Hematopoietic multipotent progenitor cell treated with erythropoietin and hydrocortisone succinate and interleukin-3 and kit ligand, for 17 days (in vitro differentiated cells): ENCODE data around the gene MYH14.
A peak's percentile ranks its signal among the peaks of the same experiment; 100 is the strongest.
"Not testable (repeated sequence)": the region's sequence is repeated elsewhere in the genome, so short reads cannot be mapped to it uniquely, and the experiment has no call there.

Experiments
- DNase-seq: peaks from one replicate; pipeline ENCODE4 v3.0.0-alpha.2; 2015; ENCODE audit warnings: low spot score

Gene MYH14

GRCh38 chr19:50333737-50334617 is 130.6 kb downstream of the MYH14 start:
- peak; percentile 71 for DNase-seq

DNA sequence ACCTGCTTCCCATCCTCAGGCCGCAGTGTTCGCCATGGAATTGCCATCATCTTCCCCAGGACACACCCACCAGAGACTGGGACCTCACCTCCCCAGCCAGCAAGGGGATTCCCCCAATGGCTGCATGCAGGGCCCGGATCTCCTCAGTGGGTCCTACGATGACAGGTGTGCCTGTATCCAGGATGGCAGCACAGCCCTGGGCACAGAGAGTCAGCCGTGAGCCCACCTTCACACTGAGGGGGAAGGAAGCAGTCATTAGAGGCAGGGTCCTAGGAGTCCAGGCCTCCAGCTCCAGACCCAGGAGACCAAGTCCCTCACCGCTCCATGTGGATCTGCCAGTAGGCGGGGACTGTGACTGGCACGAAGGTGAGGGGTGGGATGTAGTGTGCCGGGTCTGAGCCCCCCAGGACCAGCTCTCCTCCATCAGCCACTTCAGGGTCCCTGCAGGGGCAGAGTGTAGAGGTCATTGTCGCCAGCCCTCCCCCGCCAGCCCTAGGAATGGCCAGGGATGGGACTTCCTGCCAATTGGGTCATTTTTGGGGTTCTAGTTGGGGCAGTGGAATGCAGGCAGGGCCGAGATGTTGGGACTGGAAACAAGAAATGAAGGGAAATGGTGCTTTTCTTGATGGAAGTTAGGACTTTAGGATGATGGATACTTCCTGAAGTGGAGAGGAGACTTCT is 131.5 kb downstream of the MYH14 start:
- DNase-seq: no peak

DNA sequence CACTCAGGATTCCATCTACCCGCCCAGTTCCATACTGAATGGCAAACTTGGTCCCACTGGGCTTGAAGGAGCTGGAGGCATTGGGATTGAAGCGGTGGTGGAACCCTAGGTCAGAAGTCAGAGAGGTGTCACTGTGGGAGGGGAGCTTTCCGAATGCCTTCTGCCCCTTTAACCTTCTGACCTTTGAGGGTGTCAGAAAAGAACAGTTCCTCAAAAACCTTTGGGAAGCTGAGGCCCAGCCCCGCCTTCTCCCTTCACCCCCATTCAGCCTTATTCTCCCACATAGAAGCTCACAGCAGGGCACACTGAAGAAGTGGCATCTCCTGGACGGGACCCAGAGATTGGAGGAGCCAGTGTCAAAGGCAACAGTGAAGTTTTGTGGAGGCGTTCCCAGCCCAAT is 133.6 kb downstream of the MYH14 start:
- not testable (repeated sequence) for DNase-seq

DNA sequence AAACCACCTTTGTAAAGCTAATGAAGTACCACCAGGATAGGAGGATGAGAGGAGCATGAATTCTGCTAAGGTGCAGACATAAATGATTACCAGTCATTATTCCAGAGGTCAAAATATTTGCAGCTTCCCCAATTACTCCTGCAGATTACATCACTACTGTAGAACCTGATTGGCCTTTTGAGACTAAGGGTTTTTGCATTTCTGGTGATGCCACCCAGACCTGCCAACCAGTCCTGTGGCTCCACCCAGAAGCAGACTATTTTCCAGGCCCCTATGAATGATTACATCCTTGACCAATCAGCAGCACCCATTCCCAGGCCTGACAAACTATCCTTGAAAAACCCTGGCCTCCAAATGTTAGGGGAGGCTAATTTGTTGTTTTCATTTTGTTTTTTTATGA is 136.9 kb downstream of the MYH14 start:
- no peak for DNase-seq

- DNase-seq: no peak
These were observed 137.7 kb downstream of the MYH14 start for GRCh38 chr19:50341091-50341564.

DNA sequence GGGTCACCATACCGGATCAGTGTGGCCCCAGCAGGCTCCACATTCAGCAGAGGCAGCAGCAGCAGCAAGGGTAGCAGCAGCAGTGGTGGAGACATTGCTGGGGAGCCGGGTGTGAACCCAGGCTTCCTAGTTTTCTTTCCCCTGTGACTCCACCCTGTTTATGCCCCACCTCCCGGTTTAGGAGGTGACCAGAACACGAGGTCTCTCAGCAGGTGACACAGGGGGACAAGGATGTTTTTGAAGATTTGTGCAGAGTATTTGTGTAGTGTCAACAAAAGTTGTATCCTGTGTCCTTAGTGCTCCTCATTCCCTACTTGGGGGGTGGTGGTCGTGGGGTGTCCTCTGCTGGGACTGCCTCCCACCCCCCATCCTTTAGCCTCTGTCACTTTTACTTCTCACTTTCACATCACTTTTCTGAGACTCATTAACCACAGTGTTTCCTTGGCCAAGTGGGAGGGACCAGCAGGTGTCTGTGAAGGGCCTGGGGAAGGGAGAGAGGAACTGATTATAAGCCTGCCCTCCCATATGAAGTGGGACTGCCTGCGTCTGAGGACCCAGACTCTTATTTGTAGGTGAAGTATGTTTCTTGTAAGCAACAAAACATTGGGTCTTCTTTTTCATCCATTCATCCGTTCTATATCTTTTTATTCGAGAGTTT is 141.4 kb downstream of the MYH14 start:
- no peak for DNase-seq

- DNase-seq: not testable (repeated sequence)
These were observed 143.7 kb downstream of the MYH14 start for GRCh38 chr19:50347089-50347581.

DNA sequence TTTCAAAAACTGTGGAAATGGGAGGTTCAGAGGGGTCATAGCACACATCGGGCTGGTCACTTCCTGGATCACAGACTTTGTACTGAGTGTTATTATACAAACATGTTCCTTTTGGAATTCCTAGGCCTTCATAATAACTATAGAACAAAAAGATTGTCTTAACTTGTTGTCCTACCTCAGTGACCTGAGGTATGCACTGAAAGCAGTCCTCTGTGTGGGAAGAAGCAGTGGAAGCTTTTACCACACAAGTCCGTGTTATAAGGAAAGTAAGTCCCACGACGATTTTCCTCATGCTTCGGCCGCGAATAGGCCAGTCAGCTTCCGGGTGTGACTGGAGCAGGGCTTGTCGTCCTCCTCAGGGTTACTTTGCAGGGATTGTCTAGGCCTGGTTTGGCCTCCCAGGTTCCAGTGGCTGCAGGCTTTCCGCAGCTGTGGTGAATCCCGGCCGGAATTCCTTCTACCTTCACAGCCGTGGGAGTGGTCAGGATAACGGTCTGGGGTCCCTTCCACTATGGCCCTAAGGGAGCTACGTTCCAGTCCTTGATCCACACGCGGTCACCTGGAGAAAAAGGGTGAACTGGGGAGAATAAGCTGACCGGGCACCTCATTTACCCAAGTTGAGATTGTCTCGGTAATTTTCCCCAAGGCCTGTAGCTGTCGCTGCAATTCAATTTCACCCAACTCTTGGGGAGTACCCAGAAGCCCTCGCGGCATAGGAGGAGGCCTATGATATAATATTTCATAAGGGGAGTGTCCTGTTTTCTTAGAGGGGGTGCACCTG is 146.0 kb downstream of the MYH14 start:
- DNase-seq: no peak

GRCh38 chr19:50352242-50352641 is 148.8 kb downstream of the MYH14 start:
- no peak for DNase-seq

GRCh38 chr19:50353487-50353880 is 150.1 kb downstream of the MYH14 start:
- not testable (repeated sequence) for DNase-seq

DNA sequence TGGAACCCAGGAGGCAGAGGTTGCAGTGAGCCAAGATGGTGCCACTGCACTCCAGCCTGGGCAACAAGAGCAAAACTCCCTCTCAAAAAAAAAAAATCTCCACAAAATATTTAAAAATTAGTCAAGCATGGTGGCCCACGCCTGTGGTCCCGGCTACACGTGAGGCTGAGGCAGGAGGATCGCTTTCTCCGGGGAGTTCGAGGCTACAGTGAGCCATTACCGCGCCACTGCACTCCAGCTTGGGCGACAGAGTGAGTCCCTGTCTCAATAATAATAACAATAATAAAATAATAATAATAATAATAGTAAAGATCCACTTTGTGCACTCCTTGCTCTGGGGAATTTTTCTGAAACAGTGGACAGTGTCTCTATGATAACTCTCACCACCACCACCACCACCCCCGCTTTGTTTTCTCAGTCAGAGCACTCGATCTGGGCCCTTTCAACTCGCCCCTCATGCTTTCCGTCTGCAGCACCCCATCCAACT is 153.3 kb downstream of the MYH14 start:
- DNase-seq: no peak

GRCh38 chr19:50357178-50358100 is 154.0 kb downstream of the MYH14 start:
- DNase-seq: peak; percentile 81

DNA sequence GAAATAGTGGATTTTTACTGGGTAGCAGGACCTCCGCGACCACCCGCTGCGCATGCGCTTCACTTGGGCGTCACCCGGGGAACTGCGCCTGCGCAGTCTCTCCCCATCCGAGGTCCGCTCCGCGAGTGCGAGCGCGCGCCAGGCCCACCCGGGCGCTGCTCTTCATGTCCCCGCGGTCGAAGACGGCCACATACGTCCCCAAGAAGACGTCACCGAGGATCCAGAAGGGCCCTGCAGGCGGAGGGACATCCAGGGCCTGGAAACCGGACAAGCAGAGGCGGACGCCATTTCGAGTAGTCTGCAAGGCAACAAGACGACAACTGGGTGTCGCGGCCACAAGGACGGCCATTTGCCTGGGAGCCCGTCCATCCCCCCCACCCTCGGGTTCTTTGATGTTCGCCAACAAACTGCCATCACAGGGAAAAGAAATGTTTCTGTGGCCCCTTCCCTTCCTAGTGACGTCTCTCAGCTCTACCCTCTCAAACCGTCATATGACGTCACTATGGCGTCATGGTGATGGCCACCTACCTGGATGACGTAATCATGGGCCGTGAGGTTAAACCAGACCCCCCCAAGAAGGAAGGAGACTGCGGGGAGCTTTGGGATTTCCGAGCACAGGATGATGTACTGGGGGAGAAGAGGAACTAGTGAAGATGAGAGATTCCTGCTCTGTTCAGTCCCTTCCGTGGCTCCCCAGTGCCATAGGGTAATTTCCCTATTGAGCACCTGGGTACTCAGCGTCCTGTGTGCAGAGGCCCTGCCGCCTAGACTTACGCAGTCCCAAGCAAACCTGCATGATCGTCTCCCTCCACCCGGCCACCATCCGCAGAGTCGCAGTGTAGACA is 155.3 kb downstream of the MYH14 start:
- peak; percentile 58 for DNase-seq

GRCh38 chr19:50359328-50359818 is 156.0 kb downstream of the MYH14 start:
- DNase-seq: no peak
